Measurements from ENCODE around the gene FGD6. TPM values are rescaled to one million over a fixed set of nuclear protein-coding genes. Genes with fewer than 3 reads are reported as not detected.

FGD6 gene
- total RNA-seq, 4 donors from 2014 or later, result 2.9 to 8.4 (median 4.4) TPM

- DNase-seq (no peak), ATAC-seq (no peak)
- no peaks in the 10 kb centered on the region for H3K27me3 ChIP-seq
- in situ Hi-C loops (cut with MboI; ENCODE audit: low sequenced_read_pairs in 4 of 4) (no loop called here), intact Hi-C loops (cut with DNase I; ENCODE audit: low total_unique reads) (no loop called here)
- no peak overlapping the region for H3K27ac ChIP-seq
- no peak overlapping the region for H3K4me3 ChIP-seq
- no peak for TF ChIP-seq POLR2A (IDR thresholded peaks at IDR 0.05)
- no peak for TF ChIP-seq CTCF (IDR thresholded peaks at IDR 0.05 in 4 of 5, conservative IDR thresholded peaks at IDR 0.05 in 1 of 5)
- no peaks in the 10 kb centered on the region for H3K4me1 ChIP-seq
- peaks cover 8 to 77% of the 10 kb centered on the region in 2 donors for H3K36me3 ChIP-seq
- H3K9me3 ChIP-seq, result no peaks in the 10 kb centered on the region
Observed at GRCh38 chr12:95059984-95060383, 157.3 kb downstream of the FGD6 start.

GRCh38 chr12:95057424-95057823 lies 159.8 kb downstream of the FGD6 start:
- Histone ChIP-seq H3K36me3 (peaks cover 8 to 82% of the 10 kb centered on the region in 2 donors), H3K4me3 (no peak overlapping the region), H3K27me3 (no peaks in the 10 kb centered on the region), H3K4me1 (no peaks in the 10 kb centered on the region), H3K27ac (no peak overlapping the region), H3K9me3 (no peaks in the 10 kb centered on the region)
- in situ Hi-C loops (cut with MboI; ENCODE audit: low sequenced_read_pairs in 4 of 4), result no loop called here
- ATAC-seq (no peak), DNase-seq (no peak)
- intact Hi-C loops (cut with DNase I; ENCODE audit: low total_unique reads), result no loop called here
- TF ChIP-seq CTCF (IDR thresholded peaks at IDR 0.05 in 4 of 5, conservative IDR thresholded peaks at IDR 0.05 in 1 of 5) (no peak), POLR2A (IDR thresholded peaks at IDR 0.05) (no peak)

- intact Hi-C loops (cut with DNase I; ENCODE audit: low total_unique reads) (no loop called here), in situ Hi-C loops (cut with MboI; ENCODE audit: low sequenced_read_pairs in 4 of 4) (no loop called here)
- DNase-seq (no peak), ATAC-seq (no peak)
- TF ChIP-seq POLR2A (IDR thresholded peaks at IDR 0.05) (no peak), CTCF (IDR thresholded peaks at IDR 0.05 in 4 of 5, conservative IDR thresholded peaks at IDR 0.05 in 1 of 5) (no peak)
- no peaks in the 10 kb centered on the region for H3K4me1 ChIP-seq
- H3K27me3 ChIP-seq, result no peaks in the 10 kb centered on the region
- peaks cover 8 to 81% of the 10 kb centered on the region in 2 donors for H3K36me3 ChIP-seq
- no peak overlapping the region for H3K4me3 ChIP-seq
- H3K27ac ChIP-seq, result no peak overlapping the region
- no peaks in the 10 kb centered on the region for H3K9me3 ChIP-seq
Observed at GRCh38 chr12:95055057-95055456, 162.2 kb downstream of the FGD6 start.

GRCh38 chr12:95054206-95054605 lies 163.1 kb downstream of the FGD6 start:
- Histone ChIP-seq H3K4me1 (no peaks in the 10 kb centered on the region), H3K27ac (no peak overlapping the region), H3K27me3 (no peaks in the 10 kb centered on the region), H3K9me3 (no peaks in the 10 kb centered on the region), H3K36me3 (peaks cover 3 to 82% of the 10 kb centered on the region in 2 donors), H3K4me3 (no peak overlapping the region)
- DNase-seq, result no peak
- ATAC-seq, result no peak
- intact Hi-C loops (cut with DNase I; ENCODE audit: low total_unique reads) (no loop called here), in situ Hi-C loops (cut with MboI; ENCODE audit: low sequenced_read_pairs in 4 of 4) (no loop called here)
- TF ChIP-seq POLR2A (IDR thresholded peaks at IDR 0.05) (no peak), CTCF (IDR thresholded peaks at IDR 0.05 in 4 of 5, conservative IDR thresholded peaks at IDR 0.05 in 1 of 5) (no peak)

GRCh38 chr12:95051241-95051640 lies 166.0 kb downstream of the FGD6 start:
- H3K4me1 ChIP-seq, result no peaks in the 10 kb centered on the region
- no peak overlapping the region for H3K27ac ChIP-seq
- H3K27me3 ChIP-seq, result no peaks in the 10 kb centered on the region
- in situ Hi-C loops (cut with MboI; ENCODE audit: low sequenced_read_pairs in 4 of 4), result no loop called here
- TF ChIP-seq CTCF (IDR thresholded peaks at IDR 0.05 in 4 of 5, conservative IDR thresholded peaks at IDR 0.05 in 1 of 5), result no peak
- no peak for TF ChIP-seq POLR2A (IDR thresholded peaks at IDR 0.05)
- no peak overlapping the region for H3K4me3 ChIP-seq
- no peak for ATAC-seq
- intact Hi-C loops (cut with DNase I; ENCODE audit: low total_unique reads), result no loop called here
- DNase-seq, result no peak
- no peaks in the 10 kb centered on the region for H3K9me3 ChIP-seq
- peaks cover 0 to 85% of the 10 kb centered on the region in 2 donors for H3K36me3 ChIP-seq

Data from gastrocnemius medialis (tissue), 4 donors.